GM12873 (cell line): ENCODE data around the gene L2HGDH.

ENCODE experiments used
- TF ChIP-seq, protein P1 (sequence below): IDR thresholded peaks from 2 replicates; pipeline ENCODE4 v1.5.1; 2012; ENCODE audit warnings: low read depth, mild to moderate bottlenecking, moderate library complexity, low read length, control low read depth; ENCODE audit not compliant: insufficient read depth; ENCODE audit errors: missing control alignments

L2HGDH gene

DNA sequence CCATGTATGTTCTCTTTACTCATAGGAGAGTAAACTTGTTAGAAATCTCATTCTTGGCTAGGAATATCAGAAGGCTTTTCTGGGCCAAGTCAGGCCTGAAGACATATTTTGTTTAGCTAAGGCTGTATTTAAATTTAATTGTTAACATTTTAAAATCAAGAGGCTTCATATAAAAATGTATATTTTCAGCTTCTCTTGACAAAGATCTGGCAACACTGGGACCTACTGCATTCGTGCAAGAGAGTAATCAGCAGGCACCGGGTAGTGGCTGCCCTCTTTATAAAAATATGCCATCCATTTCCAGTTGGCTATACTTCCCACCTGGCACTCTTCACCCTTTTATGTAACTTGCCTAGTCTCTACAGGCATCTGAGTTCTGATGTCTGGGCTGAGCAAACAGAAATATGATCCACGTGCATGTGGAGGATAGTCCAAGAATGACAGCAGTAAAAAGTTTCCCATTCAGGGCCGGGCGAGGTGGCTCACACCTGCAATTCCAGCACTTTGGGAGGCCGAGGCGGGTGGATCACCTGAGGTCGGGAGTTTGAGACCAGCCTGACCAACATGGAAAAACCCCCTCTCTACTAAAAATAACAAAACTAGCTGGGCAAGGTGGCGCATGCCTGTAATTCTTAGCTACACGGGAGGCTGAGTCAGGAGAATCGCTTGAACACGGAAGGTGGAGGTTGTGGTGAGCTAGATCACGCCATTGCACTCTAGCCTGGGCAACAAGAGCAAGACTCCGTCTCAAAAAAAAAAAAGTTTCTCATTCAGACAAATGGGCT is 78.7 kb downstream of the L2HGDH start:
- TF ChIP-seq, protein P1, sequence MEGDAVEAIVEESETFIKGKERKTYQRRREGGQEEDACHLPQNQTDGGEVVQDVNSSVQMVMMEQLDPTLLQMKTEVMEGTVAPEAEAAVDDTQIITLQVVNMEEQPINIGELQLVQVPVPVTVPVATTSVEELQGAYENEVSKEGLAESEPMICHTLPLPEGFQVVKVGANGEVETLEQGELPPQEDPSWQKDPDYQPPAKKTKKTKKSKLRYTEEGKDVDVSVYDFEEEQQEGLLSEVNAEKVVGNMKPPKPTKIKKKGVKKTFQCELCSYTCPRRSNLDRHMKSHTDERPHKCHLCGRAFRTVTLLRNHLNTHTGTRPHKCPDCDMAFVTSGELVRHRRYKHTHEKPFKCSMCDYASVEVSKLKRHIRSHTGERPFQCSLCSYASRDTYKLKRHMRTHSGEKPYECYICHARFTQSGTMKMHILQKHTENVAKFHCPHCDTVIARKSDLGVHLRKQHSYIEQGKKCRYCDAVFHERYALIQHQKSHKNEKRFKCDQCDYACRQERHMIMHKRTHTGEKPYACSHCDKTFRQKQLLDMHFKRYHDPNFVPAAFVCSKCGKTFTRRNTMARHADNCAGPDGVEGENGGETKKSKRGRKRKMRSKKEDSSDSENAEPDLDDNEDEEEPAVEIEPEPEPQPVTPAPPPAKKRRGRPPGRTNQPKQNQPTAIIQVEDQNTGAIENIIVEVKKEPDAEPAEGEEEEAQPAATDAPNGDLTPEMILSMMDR, result no peak

DNA sequence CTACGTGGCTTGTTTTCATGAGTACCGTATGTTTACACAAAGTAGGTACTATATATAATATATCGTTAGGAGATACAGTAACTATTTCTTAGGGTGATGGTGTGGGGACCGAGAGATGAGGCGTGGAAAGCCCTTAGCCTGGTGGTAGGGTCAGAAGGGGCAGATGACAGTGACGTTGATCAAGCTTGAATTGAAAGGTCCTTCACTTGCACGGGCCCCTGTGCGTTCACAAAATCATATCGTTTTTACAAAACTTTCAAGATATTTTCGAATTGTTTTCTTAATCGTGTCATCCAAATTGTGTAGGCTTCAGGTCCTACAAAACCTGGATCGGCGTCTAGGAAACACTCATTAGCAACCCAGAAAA is 79.8 kb downstream of the L2HGDH start:
- TF ChIP-seq, protein P1, result no peak

DNA sequence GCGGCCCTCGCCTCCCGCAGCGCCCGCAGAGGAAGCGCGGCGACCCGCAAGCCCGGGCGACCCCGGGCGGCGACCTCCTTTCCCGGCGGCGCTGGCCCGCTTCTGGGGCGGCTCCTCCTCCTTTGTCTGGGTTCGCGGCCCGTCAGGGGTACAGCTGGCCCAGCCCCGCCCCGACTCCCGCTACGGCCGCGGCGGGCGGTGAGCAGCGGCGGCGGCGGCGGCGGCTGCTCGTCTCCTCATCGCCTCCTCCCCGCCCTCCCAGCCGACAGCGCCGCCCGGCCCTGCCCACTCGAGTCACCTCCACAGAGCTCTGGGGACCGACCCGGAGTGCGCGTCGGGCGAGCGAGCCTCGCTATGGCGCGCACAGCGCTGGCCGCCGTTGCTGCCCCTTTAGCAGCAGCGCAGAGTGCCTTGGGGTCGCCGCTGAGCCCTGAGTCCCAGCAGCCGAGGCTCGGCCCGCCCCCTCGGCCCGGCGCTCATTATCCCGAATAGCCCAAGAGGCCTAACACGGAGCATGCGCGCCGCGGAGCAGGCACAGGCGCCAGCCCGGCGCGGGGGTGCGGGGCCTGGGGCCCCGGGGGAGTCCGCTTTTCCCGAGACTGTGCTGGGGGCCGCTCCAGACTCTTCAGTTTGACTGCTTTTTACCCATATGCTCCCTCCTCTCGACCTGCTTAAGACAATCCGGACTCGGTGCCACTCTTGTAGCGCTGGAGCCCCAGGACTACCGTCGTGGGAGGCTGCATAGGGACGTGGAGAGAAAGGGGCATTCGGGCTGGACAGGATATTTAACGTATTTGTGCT is 80.4 kb downstream of the L2HGDH start, which contains the start of gene SOS2:
Gene SOS2 (minus strand): TSS at position 104 of the 801 bp plus-strand sequence. CDS start 295 bp downstream, outside the sequence.
- TF ChIP-seq, protein P1, result no peak

DNA sequence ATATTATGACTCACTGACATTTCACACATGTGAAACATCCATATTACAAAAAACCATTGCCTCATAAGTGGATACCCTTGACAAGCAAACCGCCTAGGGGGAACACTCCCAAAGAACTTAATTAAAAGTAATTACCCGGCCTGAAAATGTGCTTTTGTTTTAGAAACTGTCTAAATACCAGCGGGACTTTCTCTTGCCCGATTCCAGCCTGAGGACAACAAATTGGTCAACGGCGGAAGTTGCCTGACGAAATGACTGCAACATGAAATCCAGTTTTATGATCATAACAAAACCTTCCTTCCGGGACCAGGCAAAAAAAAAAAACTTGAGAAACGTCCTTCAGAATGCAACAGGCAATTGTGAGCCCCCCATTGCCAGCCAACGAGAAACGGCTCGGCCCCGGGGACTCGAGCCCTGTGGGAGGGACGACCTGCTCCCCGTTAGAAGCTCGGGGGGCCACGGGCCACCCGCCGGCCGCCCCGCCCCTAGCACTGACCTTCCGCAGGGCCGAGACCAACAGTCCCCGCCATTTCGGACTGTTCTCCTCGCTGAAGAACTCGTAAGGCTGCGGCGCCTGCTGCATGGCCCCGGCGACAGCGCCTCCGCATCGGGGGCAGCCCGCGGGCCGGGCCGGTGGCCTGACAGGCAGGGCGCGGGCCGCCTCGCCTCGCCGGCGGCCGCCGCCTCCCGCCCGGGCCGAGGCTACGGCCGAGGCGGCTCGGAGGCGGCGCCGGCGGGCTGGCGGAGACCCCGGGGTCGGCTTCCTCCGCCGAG is 81.1 kb downstream of the L2HGDH start:
- TF ChIP-seq, protein P1, result no peak

DNA sequence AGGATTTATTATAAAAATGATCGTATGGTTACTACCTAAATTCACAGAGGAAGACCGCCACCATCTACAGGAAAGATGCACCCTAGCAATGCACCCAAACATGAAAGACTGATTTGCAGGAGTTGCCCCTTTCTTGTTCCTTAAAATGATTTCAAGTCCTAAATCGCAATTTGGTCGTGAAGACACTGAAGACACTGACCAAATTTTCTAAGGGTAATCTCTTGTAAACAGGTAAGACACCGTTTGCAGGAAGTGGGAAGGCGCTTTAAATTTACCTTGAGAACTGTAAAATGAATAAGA is 81.7 kb downstream of the L2HGDH start:
- TF ChIP-seq, protein P1, result no peak

DNA sequence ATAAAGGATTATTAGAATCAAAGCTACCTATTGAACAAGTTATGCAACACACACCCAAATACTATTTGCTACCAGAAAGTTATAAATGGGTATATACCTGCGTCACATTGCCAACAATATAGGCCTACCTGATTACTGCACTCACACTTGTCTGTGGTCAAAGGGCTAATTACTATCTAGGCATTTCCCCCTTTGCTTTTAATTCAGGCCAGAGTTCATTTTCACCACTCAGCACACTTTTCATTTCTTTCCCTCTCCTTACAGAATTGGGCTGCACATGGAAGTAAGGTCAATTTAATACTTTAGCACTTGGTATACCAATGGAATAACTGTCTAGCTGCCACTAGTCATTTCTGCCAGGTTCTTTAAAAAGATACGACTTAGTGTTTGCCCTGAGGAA is 82.3 kb downstream of the L2HGDH start:
- TF ChIP-seq, protein P1, result no peak

DNA sequence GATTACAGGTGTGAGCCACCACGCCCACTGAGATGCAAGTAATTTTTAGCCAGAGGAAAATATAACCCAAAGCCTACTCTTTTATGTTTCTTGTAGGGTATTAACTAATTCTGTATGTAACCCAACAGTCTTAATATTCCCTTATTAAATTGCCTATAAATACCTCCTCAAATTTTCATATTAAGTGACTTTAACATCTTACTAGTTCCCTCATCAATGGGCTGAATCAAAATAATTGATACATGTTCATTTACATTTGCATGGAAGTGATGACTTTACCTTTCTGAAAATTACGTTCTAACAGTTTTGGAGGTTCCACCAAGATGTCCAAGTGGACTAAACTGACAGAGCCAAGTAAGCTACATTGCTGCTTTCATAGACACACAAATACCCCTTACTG is 83.7 kb downstream of the L2HGDH start:
- TF ChIP-seq, protein P1, result no peak
